ENCODE measurements around the gene PPP2R5A.

Gene PPP2R5A

GRCh38 chr1:212326541-212326940 is 41.3 kb downstream of the PPP2R5A start:
- Histone ChIP-seq H3K4me3 (ENCODE audit: low read length) (no peak overlapping the region), H3K79me2 (ENCODE audit: low read length) (peaks cover 9% of the 10 kb centered on the region; the same call in 1 of the 2 replicates), H3K4me1 (ENCODE audit: low read length) (no peaks in the 10 kb centered on the region), H2AFZ (ENCODE audit: low read length) (no peak overlapping the region), H3K36me3 (replicated peaks; ENCODE audit: insufficient read depth, low read length) (no peaks in the 10 kb centered on the region), H3K9me2 (replicated peaks; ENCODE audit: insufficient read depth, low read length) (no peaks in the 10 kb centered on the region), H3F3A (ENCODE audit: insufficient read depth, low read length) (no peaks in the 10 kb centered on the region), H3K9me3 (replicated peaks; ENCODE audit: insufficient read depth, low read length) (no peaks in the 10 kb centered on the region), H3K27me3 (replicated peaks; ENCODE audit: insufficient read depth, low read length) (no peaks in the 10 kb centered on the region), H4K20me1 (ENCODE audit: insufficient read depth, low read length) (no peaks in the 10 kb centered on the region), H3K9ac (ENCODE audit: low read length) (no peak overlapping the region), H3K27ac (ENCODE audit: low read length) (no peak overlapping the region), H3K4me2 (ENCODE audit: low read depth, low read length) (no peak overlapping the region)
- no peak for TF ChIP-seq CTCF (IDR thresholded peaks at IDR 0.05; ENCODE audit: low read length)
- no peak for TF ChIP-seq EZH2phosphoT487 (IDR thresholded peaks at IDR 0.05; ENCODE audit: low read length)
- no peak for TF ChIP-seq EZH2 (optimal IDR thresholded peaks at IDR 0.05; ENCODE audit: low read depth, low read length)
- DNase-seq: no peak

- H3K27me3 ChIP-seq (replicated peaks; ENCODE audit: insufficient read depth, low read length): no peaks in the 10 kb centered on the region
- no peak overlapping the region for H3K4me3 ChIP-seq (ENCODE audit: low read length)
- H3K9me3 ChIP-seq (replicated peaks; ENCODE audit: insufficient read depth, low read length): no peaks in the 10 kb centered on the region
- H3F3A ChIP-seq (ENCODE audit: insufficient read depth, low read length): no peaks in the 10 kb centered on the region
- H3K9me2 ChIP-seq (replicated peaks; ENCODE audit: insufficient read depth, low read length): no peaks in the 10 kb centered on the region
- H4K20me1 ChIP-seq (ENCODE audit: insufficient read depth, low read length): no peaks in the 10 kb centered on the region
- H3K36me3 ChIP-seq (replicated peaks; ENCODE audit: insufficient read depth, low read length): no peaks in the 10 kb centered on the region
- H3K9ac ChIP-seq (ENCODE audit: low read length): no peak overlapping the region
- H3K79me2 ChIP-seq (ENCODE audit: low read length): peaks cover 9% of the 10 kb centered on the region; the same call in 1 of the 2 replicates
- TF ChIP-seq EZH2 (optimal IDR thresholded peaks at IDR 0.05; ENCODE audit: low read depth, low read length) (no peak), CTCF (IDR thresholded peaks at IDR 0.05; ENCODE audit: low read length) (no peak), EZH2phosphoT487 (IDR thresholded peaks at IDR 0.05; ENCODE audit: low read length) (no peak)
- no peak for DNase-seq
- H3K27ac ChIP-seq (ENCODE audit: low read length): no peak overlapping the region
- no peaks in the 10 kb centered on the region for H3K4me1 ChIP-seq (ENCODE audit: low read length)
- no peak overlapping the region for H2AFZ ChIP-seq (ENCODE audit: low read length)
- H3K4me2 ChIP-seq (ENCODE audit: low read depth, low read length): no peak overlapping the region
These were observed 43.0 kb downstream of the PPP2R5A start for GRCh38 chr1:212328248-212328647.

GRCh38 chr1:212329105-212329504 is 43.9 kb downstream of the PPP2R5A start:
- TF ChIP-seq CTCF (IDR thresholded peaks at IDR 0.05; ENCODE audit: low read length) (no peak), EZH2 (optimal IDR thresholded peaks at IDR 0.05; ENCODE audit: low read depth, low read length) (no peak), EZH2phosphoT487 (IDR thresholded peaks at IDR 0.05; ENCODE audit: low read length) (no peak)
- Histone ChIP-seq H3K9me3 (replicated peaks; ENCODE audit: insufficient read depth, low read length) (no peaks in the 10 kb centered on the region), H3K36me3 (replicated peaks; ENCODE audit: insufficient read depth, low read length) (no peaks in the 10 kb centered on the region), H3K27ac (ENCODE audit: low read length) (no peak overlapping the region), H3F3A (ENCODE audit: insufficient read depth, low read length) (no peaks in the 10 kb centered on the region), H3K79me2 (ENCODE audit: low read length) (peaks cover 9% of the 10 kb centered on the region; the same call in 1 of the 2 replicates), H3K4me2 (ENCODE audit: low read depth, low read length) (no peak overlapping the region), H4K20me1 (ENCODE audit: insufficient read depth, low read length) (no peaks in the 10 kb centered on the region), H3K4me3 (ENCODE audit: low read length) (no peak overlapping the region), H3K27me3 (replicated peaks; ENCODE audit: insufficient read depth, low read length) (no peaks in the 10 kb centered on the region), H3K9ac (ENCODE audit: low read length) (no peak overlapping the region), H3K4me1 (ENCODE audit: low read length) (no peaks in the 10 kb centered on the region), H3K9me2 (replicated peaks; ENCODE audit: insufficient read depth, low read length) (no peaks in the 10 kb centered on the region), H2AFZ (ENCODE audit: low read length) (no peak overlapping the region)
- DNase-seq: no peak
